CD4-positive, alpha-beta T cell treated with Interleukin-4 for 1 hour (primary cell): ENCODE data around the gene SPSB3.

Experiments
- DNase-seq, 2 donors: peaks; one replicate each; pipeline ENCODE4 v3.0.0-alpha.2; 2020 to 2022

The SPSB3 gene

DNA sequence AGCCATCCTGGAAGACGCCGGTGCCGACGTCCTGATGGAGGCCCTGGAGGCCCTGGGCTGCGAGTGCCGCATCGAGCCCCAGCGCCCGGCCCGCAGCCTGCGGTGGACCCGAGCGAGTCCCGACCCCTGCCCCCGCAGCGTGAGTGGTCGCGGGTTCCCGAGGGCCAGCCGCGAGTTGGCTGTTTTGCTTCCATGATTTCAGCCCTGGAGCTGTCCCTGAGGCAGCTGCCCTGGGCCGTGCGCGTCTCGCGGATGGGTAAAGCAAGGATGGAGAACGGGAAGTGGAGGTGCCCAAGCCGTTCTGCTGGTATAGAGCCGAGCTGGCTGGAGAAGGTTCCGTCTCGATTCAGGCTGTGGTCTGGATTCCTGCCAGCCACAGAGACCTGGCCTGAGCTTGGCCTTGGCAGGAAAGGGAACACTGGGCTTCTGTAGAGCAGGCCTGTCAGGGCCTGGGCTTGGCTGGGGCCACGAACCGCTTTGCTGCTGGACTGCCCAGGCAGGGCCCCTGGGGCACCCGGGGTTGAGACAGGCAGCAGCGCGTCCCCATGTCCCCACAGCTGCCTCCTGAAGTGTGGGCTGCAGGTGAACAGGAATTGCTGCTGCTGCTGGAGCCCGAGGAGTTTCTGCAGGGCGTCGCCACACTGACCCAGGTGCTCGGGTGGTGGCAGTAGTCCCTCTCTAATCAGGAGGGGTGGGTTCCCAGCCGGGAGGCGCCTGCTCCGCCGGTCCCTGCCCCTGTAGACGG lies 8.5 kb downstream of the SPSB3 start:
- DNase-seq, result no peak

DNA sequence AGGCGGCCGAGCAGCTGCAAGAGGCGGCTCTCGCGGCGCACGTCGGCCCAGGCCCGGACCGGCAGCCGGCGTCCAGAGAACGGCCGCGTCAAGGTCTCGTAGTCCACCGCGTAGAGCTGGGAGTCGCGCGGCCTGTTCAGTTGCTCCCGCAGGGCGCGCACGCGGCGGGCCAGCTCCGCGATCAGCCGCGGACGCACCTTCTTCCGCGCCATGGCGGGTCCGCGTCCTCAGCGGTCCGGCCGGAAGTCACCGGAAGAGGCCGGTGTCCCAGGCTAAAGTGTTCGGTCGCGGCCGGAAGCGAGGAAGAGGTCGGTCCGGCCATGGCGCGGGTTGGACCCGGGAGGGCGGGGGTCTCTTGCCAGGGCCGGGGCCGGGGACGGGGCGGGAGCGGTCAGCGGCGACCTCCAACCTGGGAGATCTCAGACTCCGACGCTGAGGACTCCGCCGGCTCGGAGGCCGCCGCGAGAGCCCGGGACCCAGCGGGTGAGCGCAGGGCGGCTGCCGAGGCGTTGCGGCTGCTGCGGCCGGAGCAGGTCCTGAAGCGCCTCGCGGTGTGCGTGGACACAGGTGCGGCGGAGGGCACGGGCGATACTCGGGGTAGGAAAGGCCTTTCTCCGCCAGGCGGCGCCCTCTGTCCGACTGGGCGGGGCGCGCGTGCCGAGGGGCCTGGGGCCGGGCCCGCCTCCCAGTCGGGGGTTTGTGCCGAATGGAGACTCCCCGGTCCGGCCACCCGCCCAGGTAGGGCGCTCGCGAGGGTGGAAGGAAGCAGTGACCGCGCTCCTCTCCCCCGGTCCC lies 9.3 kb downstream of the SPSB3 start, which contains the start of gene MRPS34:
Gene MRPS34, minus strand, starts transcription at position 227 of the 795 bp plus-strand sequence. Its CDS starts 15 bp downstream, at position 212.
- peak; percentile 79 to 84 for DNase-seq

DNA sequence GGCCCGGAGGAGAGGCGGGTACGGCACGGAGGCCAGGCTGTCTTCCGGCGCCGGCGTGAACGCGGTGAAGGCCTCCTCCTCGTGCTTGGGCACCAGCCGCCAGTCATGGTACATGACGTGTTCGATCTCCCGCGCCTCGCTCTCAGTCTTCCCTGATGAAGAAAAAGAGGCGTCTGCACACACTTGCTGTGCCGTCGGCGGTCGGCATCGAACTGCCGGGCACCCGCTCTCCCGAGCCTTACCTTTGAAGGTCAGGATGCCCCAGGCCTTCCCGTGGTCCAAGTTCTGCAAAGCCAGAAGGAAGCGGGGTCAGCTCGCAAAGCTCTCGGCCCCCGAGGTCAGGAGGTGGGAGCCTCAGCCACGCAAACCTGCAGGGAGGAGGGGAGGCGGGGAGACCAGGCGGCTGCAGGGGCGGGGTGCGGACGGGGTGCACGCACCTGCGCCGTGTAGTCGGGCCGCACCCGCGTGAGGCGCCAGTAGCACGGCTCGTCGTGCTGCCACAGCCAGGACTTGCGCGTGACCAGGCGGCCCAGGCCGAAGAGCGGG lies 9.9 kb downstream of the SPSB3 start, which contains the start of gene EME2:
Gene EME2, plus strand, starts transcription at position 449 of the 546 bp plus-strand sequence. CDS start 418 bp downstream, outside the sequence.
- DNase-seq, result peak in 1 of 2 donors; percentile 34

DNA sequence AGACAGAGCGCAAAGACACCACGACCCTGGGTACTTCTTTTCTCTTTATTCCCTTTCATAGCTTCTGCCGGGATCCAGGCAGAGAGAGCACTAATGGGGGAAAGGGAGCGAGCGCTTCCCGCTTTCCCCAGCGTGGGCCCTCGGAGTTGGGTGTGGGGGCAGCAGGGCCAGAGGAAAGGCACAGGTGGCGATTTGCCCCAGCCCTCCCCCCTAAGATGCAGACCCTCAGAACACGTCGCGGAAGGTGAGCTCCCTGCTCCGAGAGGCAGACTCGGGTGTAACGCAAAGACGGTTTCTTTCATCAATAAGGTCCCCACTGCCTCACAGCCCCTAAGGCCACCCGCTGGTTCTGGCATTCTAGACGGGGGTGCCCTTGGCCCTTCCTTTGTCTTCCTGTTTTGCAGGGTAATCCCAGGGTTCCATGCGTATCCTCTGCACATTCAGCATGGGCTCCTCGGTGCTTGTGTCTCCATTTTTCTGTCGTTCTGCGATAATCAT lies 10.5 kb downstream of the SPSB3 start:
- DNase-seq, result no peak

DNA sequence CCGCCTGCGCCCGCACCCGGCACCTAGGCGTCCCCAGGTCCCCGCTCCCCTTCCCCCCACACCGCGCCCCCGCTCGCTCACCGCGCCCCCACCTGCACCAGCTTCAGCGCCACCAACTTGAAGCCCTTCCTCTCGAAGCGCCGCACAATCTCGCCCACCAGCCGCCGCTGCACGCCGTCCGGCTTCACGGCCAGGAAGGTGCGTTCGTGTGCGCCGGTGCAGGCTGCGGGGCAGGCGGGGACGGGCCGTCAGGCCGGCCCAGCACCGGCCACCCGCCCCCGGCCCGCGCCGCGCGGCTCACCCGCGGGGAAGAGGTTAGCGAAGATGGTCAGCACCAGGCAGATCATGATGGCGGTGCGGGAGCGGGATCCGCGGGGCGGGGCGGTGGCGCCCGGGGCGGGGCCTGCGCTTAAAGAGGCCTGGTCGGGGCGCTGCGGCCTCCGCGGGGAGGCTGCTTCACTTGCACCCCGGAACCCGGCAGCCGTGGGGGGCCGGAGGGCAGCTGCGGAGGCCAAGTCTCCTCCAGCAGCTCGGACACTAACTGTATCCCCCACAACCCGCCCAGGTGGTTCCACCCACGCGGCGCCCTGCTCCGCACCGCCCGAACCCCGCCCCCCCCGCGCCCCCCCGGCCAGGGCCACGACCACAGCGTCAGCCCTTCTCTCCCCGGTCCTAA lies 11.0 kb downstream of the SPSB3 start, which contains the start of gene NME3:
Gene NME3, minus strand, starts transcription at position 356 of the 676 bp plus-strand sequence. Its CDS starts 9 bp downstream, at position 347.
- DNase-seq, result peak; percentile 64 to 76

DNA sequence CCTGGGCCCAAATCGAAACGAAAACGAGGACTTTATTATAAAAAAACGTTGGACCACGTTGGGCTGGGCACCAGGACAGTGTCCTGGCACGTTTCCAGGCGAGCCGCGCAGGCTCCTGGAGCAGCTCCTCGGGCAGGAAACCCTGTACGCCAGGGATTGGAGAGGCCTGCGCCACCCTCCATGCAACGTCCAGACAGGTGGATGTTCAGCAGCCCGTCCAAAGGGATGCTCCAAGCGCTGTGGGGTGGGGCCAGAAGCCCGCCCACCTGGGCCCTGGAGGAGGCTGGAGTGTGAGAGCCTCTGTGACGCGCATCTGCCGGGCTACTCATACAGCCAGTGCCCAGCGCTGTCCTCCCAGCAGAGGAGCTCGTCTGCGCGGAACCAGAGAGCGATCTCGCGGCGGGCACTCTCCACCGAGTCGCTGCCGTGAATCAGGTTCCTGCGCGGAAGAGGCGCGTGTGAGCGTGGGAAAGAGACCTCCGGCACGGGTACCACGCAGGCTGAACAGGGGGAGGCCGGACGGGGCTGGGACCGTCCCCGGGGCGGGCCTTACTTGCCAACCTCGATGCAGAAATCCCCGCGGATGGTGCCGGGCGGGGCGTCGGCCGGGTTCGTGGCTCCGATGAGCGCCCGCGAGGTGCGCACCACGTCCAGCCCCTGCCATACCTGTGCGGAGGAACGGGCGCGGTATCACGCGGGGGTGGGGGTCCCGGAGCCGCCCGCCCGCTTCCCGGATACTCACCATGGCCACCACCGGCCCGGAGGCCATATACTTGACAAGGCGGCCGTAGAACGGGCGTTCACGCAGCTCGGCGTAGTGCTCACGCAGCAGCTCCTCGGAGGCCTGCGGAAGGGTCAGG lies 11.8 kb downstream of the SPSB3 start:
- peak; percentile 33 to 59 for DNase-seq

DNA sequence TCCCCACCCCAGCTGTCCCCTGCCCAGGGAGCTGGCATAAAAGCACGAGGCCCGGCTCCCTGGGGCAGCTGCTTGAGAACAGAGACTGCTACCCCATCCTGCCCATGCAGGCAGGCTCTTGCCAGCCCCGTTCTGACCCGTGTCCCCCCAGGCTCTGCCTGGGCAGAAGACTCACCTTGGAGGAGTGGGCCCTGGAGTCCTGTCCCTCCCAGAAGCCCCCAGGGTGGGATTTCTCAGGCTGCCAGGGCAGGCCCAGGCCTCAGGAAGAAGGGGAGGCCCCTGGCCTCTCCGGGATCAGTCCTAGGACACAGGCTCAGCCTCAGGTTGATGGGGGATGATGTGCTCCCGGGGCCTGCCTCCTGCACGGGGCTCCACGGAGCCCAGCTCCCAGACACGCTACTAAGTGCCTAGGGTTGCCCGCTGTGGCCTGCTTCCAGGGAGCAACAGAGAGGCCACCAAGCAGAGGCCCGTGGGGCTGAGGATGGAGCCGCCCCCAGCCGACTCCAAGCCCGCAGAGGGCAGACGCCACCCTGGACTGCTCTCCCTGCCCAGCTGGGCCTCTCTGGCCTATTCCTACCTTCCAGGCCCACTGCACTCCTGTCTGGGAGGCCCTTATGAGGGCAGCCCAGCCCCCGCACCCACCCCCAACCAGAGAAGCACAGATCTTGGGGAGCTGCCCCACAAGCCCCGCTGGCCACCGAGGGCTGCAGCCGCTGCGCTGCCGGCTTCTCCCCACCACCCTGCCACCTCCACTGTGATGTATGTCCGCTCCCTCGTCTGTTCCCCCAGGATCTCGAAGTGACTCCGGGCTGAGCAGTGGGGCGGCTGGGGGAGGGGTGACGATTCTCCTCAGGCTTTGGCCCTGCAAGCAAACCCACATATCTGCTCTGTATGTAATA lies 12.7 kb downstream of the SPSB3 start:
- no peak for DNase-seq

DNA sequence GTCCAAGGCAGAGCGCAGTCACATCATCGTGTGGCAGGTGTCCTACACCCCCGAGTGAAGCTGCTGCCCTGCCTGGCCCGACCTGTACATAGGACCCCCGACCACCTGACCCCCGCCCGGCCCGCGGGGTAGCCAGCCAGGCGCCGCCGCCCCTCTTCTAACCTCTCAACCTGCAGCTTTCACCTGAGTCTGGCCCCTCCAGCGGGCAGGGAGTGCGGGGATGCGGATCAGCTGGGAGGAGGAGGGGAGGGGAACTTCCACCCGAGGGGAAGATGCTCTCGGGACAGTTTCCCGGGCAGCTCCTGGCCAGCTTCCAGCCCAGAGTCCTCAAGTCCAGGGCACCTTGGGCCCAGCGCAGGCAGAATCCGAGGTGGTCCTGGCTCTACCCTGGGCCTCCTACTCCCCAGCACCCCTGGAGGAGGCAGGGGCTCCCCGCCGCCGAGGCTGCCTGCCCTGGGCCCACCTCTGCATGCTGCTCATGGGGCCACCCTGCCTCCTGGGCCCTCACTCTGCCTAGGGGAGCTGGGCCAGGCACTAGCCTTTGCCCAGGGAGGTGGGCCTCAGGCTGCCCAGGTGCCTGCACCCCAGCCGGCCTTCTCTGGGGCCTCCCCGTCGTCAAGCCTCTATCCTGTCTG lies 13.5 kb downstream of the SPSB3 start:
- no peak for DNase-seq

DNA sequence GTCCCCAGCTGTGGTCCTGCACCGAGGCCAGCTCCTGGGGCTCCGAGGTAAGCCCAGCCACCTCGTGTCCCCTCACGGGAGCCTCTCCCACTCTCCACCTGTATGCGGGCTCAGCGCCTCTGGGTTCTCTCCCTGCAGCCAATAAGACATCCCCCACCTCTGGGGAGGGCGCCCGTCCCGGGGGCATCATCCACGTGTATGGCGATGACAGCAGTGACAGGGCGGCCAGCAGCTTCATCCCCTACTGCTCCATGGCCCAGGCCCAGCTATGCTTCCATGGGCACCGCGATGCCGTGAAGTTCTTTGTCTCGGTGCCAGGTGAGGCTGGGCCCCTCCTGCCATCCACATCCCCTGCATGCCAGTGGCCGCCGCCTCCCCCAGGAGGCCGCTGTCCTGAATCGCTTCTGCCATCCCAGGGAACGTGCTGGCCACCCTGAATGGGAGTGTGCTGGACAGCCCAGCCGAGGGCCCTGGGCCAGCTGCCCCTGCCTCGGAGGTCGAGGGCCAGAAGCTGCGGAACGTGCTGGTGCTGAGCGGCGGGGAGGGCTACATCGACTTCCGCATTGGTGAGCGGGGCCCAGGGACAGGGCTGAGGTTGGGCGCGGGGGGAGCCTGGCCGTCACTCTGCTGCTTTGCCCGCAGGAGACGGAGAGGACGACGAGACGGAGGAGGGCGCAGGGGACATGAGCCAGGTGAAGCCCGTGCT lies 14.2 kb downstream of the SPSB3 start:
- no peak for DNase-seq

DNA sequence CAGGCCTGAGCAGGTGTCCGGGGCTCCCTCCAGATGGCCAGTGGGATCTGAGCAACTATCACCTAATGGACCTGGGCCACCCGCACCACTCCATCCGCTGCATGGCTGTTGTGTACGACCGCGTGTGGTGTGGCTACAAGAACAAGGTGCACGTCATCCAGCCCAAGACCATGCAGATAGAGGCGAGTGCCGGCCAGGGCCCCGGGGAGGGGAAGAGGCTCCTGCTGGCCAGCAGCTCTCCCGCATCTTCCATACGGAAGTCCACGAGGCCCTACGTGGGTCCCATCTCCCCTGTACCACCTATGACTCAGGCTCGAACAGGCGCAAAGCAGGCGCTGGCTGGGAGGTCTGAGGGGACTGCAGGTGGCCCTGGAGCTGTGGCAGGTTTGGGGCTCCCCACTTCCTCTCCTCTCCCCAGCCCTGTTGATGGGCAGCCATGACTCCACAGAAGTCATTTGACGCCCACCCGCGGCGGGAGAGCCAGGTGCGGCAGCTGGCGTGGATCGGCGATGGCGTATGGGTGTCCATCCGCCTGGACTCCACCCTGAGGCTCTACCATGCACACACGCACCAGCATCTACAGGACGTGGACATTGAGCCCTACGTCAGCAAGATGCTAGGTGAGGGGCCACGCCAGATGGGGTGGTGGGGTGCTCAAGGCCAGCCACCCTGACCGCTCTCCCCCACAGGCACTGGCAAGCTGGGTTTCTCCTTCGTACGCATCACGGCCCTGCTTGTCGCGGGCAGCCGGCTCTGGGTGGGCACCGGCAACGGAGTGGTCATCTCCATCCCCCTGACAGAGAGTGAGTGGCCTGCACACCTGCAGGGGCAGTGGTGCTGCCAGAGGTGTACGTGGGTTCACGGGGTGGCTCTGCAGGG lies 15.0 kb downstream of the SPSB3 start:
- DNase-seq, result no peak

DNA sequence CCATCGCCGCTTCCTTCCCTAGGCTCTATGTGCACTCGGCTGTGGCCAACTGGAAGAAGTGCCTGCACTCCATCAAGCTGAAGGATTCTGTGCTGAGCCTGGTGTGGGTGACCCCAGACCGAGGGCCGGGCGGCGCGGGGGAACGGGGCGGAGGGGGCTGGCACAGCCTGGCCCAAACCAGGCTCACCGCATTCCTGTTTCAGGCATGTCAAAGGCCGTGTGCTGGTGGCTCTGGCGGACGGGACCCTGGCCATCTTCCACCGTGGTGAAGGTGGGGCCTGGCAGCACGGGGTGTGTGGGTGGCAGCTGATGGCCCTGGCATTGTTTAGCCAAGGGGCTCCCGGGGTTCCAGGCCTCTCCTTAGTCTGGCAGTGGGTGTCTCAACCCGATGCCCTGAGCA lies 15.7 kb downstream of the SPSB3 start:
- DNase-seq, result no peak

DNA sequence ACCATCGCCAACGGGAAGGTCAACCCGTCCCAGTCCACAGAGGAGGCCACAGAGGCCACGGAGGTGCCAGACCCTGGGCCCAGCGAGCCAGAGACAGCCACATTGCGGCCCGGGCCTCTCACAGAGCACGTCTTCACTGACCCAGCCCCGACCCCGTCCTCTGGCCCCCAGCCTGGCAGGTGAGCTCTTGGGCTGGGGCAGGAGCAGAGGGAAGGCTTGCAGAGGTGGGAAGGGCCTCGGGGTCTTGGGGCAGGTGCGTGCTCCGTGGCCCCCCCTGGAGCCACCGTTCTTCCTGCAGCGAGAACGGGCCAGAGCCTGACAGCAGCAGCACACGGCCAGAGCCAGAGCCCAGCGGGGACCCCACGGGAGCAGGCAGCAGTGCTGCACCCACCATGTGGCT lies 16.1 kb downstream of the SPSB3 start:
- no peak for DNase-seq

DNA sequence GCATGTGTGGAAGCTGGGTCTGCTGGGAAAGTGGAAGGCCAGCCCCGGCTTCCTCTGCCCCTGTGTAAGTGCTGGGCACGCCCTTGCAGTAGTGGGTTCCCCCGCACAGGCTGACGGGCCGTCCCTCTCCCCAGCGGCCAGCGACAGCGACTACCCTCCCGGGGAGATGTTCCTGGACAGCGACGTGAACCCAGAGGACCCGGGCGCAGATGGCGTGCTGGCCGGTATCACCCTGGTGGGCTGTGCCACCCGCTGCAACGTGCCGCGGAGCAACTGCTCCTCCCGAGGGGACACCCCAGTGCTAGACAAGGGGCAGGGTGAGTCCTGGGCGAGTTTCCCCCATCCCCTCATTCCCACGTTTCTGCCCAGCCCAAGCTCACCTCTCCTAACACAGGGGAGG lies 16.5 kb downstream of the SPSB3 start:
- DNase-seq, result no peak

DNA sequence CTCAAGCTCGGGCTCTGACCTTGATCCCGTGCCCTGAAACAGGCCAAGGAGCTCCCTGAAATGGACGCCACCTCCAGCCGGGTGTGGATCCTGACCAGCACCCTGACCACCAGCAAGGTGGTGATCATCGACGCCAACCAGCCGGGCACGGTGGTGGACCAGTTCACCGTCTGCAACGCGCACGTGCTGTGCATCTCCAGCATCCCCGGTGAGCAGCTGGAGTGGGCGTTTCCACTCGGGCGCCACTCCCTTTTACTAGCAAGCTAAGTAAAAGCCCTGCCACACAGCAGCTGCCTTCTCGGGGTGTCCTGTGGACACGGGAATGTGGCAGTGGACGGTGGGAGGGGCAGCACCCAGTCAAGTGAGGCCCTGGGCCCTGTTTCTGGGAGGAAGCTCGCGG lies 17.4 kb downstream of the SPSB3 start:
- DNase-seq, result no peak

DNA sequence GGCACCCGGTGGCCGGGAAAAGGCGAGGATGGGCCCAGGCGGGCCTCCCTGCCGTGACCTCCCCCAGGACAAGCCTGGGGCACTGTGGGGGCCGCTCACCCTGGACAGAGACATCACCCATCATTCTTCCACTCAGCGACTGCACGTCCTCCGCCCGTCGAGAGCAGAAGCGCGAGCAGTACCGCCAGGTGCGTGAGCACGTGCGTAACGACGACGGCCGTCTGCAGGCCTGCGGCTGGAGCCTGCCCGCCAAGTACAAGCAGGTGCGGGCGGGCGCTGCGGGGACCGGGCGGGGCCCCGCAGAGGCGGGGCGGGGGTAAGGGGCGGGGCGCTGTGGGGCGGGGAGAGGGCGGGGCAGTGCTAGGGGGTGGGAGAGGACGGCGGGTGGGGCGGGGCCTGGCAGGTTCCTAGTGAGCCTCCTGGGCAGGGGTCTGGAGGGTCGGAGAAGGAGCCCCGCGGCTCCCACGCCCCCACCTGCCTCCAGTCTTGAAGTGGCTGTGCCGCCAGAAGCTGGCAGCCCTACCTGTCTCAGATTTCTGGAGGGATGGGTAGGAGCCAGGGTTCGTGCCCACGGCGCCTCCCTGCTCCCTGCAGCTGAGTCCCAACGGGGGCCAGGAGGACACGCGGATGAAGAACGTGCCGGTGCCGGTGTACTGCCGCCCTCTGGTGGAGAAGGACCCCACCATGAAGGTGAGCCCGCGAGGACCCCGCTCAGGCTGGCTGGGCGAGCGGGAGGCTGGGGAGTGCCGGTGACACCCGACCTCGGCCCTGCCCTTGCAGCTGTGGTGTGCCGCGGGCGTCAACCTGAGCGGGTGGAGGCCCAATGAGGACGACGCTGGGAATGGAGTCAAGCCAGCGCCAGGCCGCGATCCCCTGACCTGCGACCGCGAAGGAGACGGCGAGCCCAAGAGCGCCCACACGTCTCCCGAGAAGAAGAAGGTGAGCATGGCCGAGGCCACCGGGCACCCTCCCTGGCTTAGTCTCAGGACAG lies 18.6 kb downstream of the SPSB3 start:
- no peak for DNase-seq

DNA sequence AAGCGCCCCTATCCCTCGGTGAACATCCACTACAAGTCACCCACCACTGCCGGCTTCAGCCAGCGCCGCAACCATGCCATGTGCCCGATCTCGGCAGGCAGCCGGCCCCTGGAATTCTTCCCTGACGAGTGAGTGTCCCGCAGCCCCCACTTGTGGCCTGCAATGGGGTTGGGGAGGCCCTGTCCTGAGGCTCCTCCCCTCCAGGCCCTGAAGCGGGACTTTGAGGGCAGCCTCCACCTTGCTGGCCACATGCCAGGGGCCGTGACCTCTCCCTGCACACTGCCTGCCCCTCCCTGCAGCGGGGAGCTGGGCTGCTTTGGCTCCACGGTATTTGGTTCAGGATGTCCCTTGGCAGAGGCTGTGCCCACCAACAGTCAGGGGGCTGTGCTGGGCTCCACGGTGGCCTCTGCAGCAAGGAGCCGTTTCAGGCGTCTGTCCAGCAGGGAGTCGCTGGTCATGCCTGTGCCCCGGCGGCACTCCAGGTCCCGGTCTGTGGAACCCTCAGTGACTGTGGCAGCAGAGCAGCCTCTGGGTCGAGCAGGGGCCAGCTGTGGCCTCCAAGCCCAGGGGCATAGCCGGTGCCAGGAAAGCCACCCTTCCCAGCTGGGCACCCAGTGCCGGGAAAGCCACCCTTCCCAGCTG lies 19.4 kb downstream of the SPSB3 start:
- DNase-seq, result no peak
